Measurements from ENCODE around the gene ZNF695.

The ZNF695 gene

DNA sequence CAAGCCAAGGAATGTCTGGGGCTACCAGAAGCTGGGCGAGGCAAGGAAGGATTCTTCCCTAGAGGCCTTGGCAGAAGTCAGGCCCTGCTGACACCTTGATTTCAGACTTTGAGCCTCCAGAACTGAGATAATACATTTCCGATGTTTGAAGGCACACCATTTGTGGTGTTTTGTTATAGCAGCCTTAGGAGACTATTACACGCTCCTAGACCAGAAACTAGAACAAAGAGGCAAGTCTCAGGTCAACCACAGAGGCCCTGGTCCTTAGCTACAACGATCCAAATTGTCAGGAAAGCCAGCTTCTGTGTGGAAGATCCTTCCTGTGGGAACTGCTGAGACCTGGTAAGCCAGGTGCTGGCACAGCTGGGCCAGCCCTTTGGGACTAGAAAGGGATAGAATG, 56.4 kb downstream of the ZNF695 start:
- no peaks in the 10 kb centered on the region for H3K9me2 ChIP-seq (replicated peaks; ENCODE audit: insufficient read depth, low read length)
- no peak overlapping the region for H3K4me2 ChIP-seq (ENCODE audit: low read depth, low read length, poor library complexity, severe bottlenecking)
- no peaks in the 10 kb centered on the region for H3K36me3 ChIP-seq (ENCODE audit: low read length)
- H3K27ac ChIP-seq (ENCODE audit: low read depth, low read length): no peak overlapping the region
- no peak overlapping the region for H3K4me3 ChIP-seq (ENCODE audit: insufficient read depth, low read length, poor library complexity, severe bottlenecking)
- H3F3A ChIP-seq (ENCODE audit: insufficient read depth): no peaks in the 10 kb centered on the region
- no peak for TF ChIP-seq EZH2phosphoT487 (conservative IDR thresholded peaks at IDR 0.05; ENCODE audit: low read length)
- TF ChIP-seq, protein P1, sequence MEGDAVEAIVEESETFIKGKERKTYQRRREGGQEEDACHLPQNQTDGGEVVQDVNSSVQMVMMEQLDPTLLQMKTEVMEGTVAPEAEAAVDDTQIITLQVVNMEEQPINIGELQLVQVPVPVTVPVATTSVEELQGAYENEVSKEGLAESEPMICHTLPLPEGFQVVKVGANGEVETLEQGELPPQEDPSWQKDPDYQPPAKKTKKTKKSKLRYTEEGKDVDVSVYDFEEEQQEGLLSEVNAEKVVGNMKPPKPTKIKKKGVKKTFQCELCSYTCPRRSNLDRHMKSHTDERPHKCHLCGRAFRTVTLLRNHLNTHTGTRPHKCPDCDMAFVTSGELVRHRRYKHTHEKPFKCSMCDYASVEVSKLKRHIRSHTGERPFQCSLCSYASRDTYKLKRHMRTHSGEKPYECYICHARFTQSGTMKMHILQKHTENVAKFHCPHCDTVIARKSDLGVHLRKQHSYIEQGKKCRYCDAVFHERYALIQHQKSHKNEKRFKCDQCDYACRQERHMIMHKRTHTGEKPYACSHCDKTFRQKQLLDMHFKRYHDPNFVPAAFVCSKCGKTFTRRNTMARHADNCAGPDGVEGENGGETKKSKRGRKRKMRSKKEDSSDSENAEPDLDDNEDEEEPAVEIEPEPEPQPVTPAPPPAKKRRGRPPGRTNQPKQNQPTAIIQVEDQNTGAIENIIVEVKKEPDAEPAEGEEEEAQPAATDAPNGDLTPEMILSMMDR (IDR thresholded peaks at IDR 0.05; ENCODE audit: insufficient read depth, low read length, poor library complexity, severe bottlenecking): no peak
- no peaks in the 10 kb centered on the region for H3K79me2 ChIP-seq (ENCODE audit: insufficient read depth, low read length)
- no peak overlapping the region for H2AFZ ChIP-seq (ENCODE audit: low read depth, low read length, severe bottlenecking)
- H3K9me3 ChIP-seq (ENCODE audit: insufficient read depth, low read length): no peaks in the 10 kb centered on the region
- no peak overlapping the region for H3K9ac ChIP-seq (ENCODE audit: low read length)
- H4K20me1 ChIP-seq (ENCODE audit: low read depth, low read length): no peaks in the 10 kb centered on the region
- H3K27me3 ChIP-seq (ENCODE audit: low read length): no peaks in the 10 kb centered on the region

DNA sequence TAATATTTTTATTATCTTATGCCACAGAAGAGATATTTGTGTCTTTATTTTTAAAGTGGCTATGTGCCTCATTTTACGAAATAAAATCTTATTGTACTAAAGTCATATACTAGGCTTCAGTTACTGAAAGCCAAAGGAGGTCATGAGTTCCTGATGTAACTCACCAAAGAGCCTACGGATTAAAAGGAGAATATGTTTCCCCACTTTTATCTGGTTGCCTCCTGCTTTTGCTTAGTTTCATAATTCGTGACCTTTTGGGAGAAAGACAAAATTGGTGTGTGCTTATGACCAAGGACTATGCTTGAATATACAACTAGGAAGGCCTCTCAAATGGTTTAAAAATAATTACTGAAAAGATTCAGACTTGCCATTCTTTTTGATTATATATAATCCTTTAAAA, 57.9 kb downstream of the ZNF695 start:
- H3K36me3 ChIP-seq (ENCODE audit: low read length): no peaks in the 10 kb centered on the region
- no peak overlapping the region for H3K4me2 ChIP-seq (ENCODE audit: low read depth, low read length, poor library complexity, severe bottlenecking)
- no peak overlapping the region for H3K27ac ChIP-seq (ENCODE audit: low read depth, low read length)
- H3K9ac ChIP-seq (ENCODE audit: low read length): no peak overlapping the region
- H3K79me2 ChIP-seq (ENCODE audit: insufficient read depth, low read length): no peaks in the 10 kb centered on the region
- no peaks in the 10 kb centered on the region for H3K9me3 ChIP-seq (ENCODE audit: insufficient read depth, low read length)
- no peaks in the 10 kb centered on the region for H3K27me3 ChIP-seq (ENCODE audit: low read length)
- no peaks in the 10 kb centered on the region for H4K20me1 ChIP-seq (ENCODE audit: low read depth, low read length)
- no peaks in the 10 kb centered on the region for H3F3A ChIP-seq (ENCODE audit: insufficient read depth)
- H3K9me2 ChIP-seq (replicated peaks; ENCODE audit: insufficient read depth, low read length): no peaks in the 10 kb centered on the region
- TF ChIP-seq, protein P1 (IDR thresholded peaks at IDR 0.05; ENCODE audit: insufficient read depth, low read length, poor library complexity, severe bottlenecking): no peak
- no peak for TF ChIP-seq EZH2phosphoT487 (conservative IDR thresholded peaks at IDR 0.05; ENCODE audit: low read length)
- no peak overlapping the region for H3K4me3 ChIP-seq (ENCODE audit: insufficient read depth, low read length, poor library complexity, severe bottlenecking)
- no peak overlapping the region for H2AFZ ChIP-seq (ENCODE audit: low read depth, low read length, severe bottlenecking)

DNA sequence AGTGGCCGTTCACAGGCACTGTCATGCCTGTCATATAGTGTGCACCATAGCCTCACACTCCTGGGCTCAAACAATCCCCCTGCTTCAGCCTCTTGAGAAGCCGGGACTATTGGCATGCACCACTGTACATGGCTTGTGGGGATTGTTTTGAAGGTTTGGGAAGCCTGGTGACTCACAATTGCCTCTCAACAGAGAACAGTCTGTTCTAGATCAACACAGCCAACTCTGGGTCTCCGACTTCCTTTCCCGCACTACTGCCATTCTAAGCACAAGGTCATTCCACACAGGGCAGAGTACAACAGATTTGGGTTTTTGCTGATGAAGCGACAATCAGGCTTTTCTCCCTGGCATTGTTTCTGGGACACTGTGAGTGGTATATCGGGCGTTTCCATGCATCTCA, 60.6 kb downstream of the ZNF695 start:
- Histone ChIP-seq H3K27ac (ENCODE audit: low read depth, low read length) (no peak overlapping the region), H3K4me2 (ENCODE audit: low read depth, low read length, poor library complexity, severe bottlenecking) (no peak overlapping the region), H3K9me3 (ENCODE audit: insufficient read depth, low read length) (no peaks in the 10 kb centered on the region), H3K79me2 (ENCODE audit: insufficient read depth, low read length) (no peaks in the 10 kb centered on the region), H3F3A (ENCODE audit: insufficient read depth) (no peaks in the 10 kb centered on the region), H3K36me3 (ENCODE audit: low read length) (no peaks in the 10 kb centered on the region), H3K4me3 (ENCODE audit: insufficient read depth, low read length, poor library complexity, severe bottlenecking) (no peak overlapping the region), H2AFZ (ENCODE audit: low read depth, low read length, severe bottlenecking) (no peak overlapping the region), H4K20me1 (ENCODE audit: low read depth, low read length) (no peaks in the 10 kb centered on the region), H3K27me3 (ENCODE audit: low read length) (no peaks in the 10 kb centered on the region), H3K9me2 (replicated peaks; ENCODE audit: insufficient read depth, low read length) (no peaks in the 10 kb centered on the region), H3K9ac (ENCODE audit: low read length) (no peak overlapping the region)
- TF ChIP-seq EZH2phosphoT487 (conservative IDR thresholded peaks at IDR 0.05; ENCODE audit: low read length): no peak
- TF ChIP-seq, protein P1 (IDR thresholded peaks at IDR 0.05; ENCODE audit: insufficient read depth, low read length, poor library complexity, severe bottlenecking): no peak

Measured in SU-DHL-6 (cell line).